Neural cell (in vitro differentiated cells): Measurements from ENCODE around the gene SLC9A5. TPM values are rescaled to one million over a fixed set of nuclear protein-coding genes. Genes with fewer than 3 reads are reported as not detected.

Experiments
- H2AFZ ChIP-seq: fragments of 200-600, 300-800 bp; sonication (generic), shearing (Covaris generic); 2 replicates; pipeline ENCODE4 v1.6.0; 2014; ENCODE audit warnings: low read depth, mild to moderate bottlenecking, antibody characterized with exemption, low read length, moderate library complexity
- H3F3A ChIP-seq: fragments of 200-600 bp; shearing (Covaris generic); 2 replicates; pipeline ENCODE4 v1.6.1; 2016; ENCODE audit warnings: mild to moderate bottlenecking, moderate library complexity, mixed read lengths, antibody characterized with exemption, low read length; ENCODE audit not compliant: insufficient read depth, poor library complexity, severe bottlenecking
- H3K27ac ChIP-seq: fragments of 200-600, 300-800 bp; sonication (generic), shearing (Covaris generic); 2 replicates; pipeline ENCODE4 v1.5.1; 2014; ENCODE audit warnings: mild to moderate bottlenecking, low read length, moderate library complexity
- H3K27me3 ChIP-seq: fragments of 300-800, 200-600 bp; sonication (generic), shearing (Covaris generic); 2 replicates; pipeline ENCODE4 v1.6.0; 2014; ENCODE audit warnings: mild to moderate bottlenecking, low read depth, low read length, moderate library complexity; ENCODE audit not compliant: insufficient read depth
- H3K36me3 ChIP-seq: fragments of 300-800, 200-600 bp; sonication (generic), shearing (Covaris generic); 2 replicates; pipeline ENCODE4 v1.5.1; 2014; ENCODE audit warnings: mild to moderate bottlenecking, antibody characterized with exemption, low read length, moderate library complexity; ENCODE audit not compliant: insufficient read depth
- H3K4me2 ChIP-seq: fragments of 300-800, 200-600 bp; sonication (generic), shearing (Covaris generic); 2 replicates; pipeline ENCODE4 v1.6.0; 2014; ENCODE audit warnings: mild to moderate bottlenecking, low read length
- H3K4me3 ChIP-seq: fragments of 300-800, 200-600 bp; sonication (generic), shearing (Covaris generic); 2 replicates; pipeline ENCODE4 v1.5.1; 2014; ENCODE audit warnings: mild to moderate bottlenecking, low read length, moderate library complexity
- H3K79me2 ChIP-seq: fragments of 200-600 bp; shearing (Covaris generic); replicated peaks from 2 replicates; pipeline ENCODE4 v1.6.0; 2014; ENCODE audit warnings: mild to moderate bottlenecking, low read length, moderate library complexity; ENCODE audit not compliant: insufficient read depth
- H3K9ac ChIP-seq: fragments of 300-800, 200-600 bp; sonication (generic), shearing (Covaris generic); 2 replicates; pipeline ENCODE4 v1.6.1; 2016; ENCODE audit warnings: mild to moderate bottlenecking, low read length, mixed read lengths
- H3K9me2 ChIP-seq: fragments of 200-600 bp; shearing (Covaris generic); 2 replicates; pipeline ENCODE4 v1.6.1; 2016; ENCODE audit warnings: mild to moderate bottlenecking, low read length, mixed read lengths; ENCODE audit not compliant: insufficient read depth
- H3K9me3 ChIP-seq: fragments of 200-600, 300-800 bp; sonication (generic), shearing (Covaris generic); 2 replicates; pipeline ENCODE4 v1.6.1; 2016; ENCODE audit warnings: mild to moderate bottlenecking, mixed run types, low read length, moderate library complexity, mixed read lengths
- H4K20me1 ChIP-seq: fragments of 200-600 bp; shearing (Covaris generic); 2 replicates; pipeline ENCODE4 v1.6.1; 2016; ENCODE audit warnings: mild to moderate bottlenecking, mixed run types; ENCODE audit not compliant: insufficient read depth
- EP300 ChIP-seq: fragments of 450-650 bp; conservative IDR thresholded peaks from 2 replicates; pipeline ENCODE4 v1.6.1; 2014; ENCODE audit warnings: antibody characterized with exemption, mild to moderate bottlenecking, moderate library complexity; ENCODE audit not compliant: poor library complexity, severe bottlenecking
- EZH2 ChIP-seq: fragments of 200-600, 300-800 bp; shearing (Covaris generic), sonication (generic); IDR thresholded peaks from 2 replicates; pipeline ENCODE4 v1.6.1; 2014; ENCODE audit warnings: antibody characterized with exemption, low read length, borderline replicate concordance, mild to moderate bottlenecking; ENCODE audit not compliant: insufficient read depth, poor library complexity, severe bottlenecking
- MXI1 ChIP-seq: fragments of 450-650 bp; conservative IDR thresholded peaks from 2 replicates; pipeline ENCODE4 v1.6.1; 2014; ENCODE audit warnings: antibody characterized with exemption, mild to moderate bottlenecking; ENCODE audit not compliant: poor library complexity, severe bottlenecking
- POLR2AphosphoS5 ChIP-seq: IDR thresholded peaks from 2 replicates; pipeline ENCODE4 v1.6.1; 2012
- RAD21 ChIP-seq: fragments of 450-650 bp; conservative IDR thresholded peaks from 2 replicates; pipeline ENCODE4 v1.6.1; 2014; ENCODE audit warnings: antibody characterized with exemption, mild to moderate bottlenecking, moderate library complexity
- SMC3 ChIP-seq: fragments of 450-650 bp; conservative IDR thresholded peaks from 2 replicates; pipeline ENCODE4 v1.6.1; 2014; ENCODE audit warnings: antibody characterized with exemption, mild to moderate bottlenecking, moderate library complexity; ENCODE audit not compliant: poor library complexity
- TAF1 ChIP-seq: IDR thresholded peaks from 2 replicates; pipeline ENCODE4 v1.6.1; 2012; ENCODE audit warnings: low read depth
- polyA plus RNA-seq: library from polyadenylated mRNA; depleted of rRNA; stranded (reverse); fragments of >200 nt; gene quantifications from 2 replicates; pipeline ENCODE4 v1.2.3, GENCODE V29; 2014
- TF ChIP-seq, protein P1 (sequence below): fragments of 450-650 bp; IDR thresholded peaks from 2 replicates; pipeline ENCODE4 v1.5.1; 2014; ENCODE audit warnings: antibody characterized with exemption, mild to moderate bottlenecking, moderate library complexity; ENCODE audit not compliant: poor library complexity, severe bottlenecking
- TF ChIP-seq, protein P2 (sequence below): IDR thresholded peaks from 2 replicates; pipeline ENCODE4 v1.6.1; 2012; ENCODE audit warnings: borderline replicate concordance

SLC9A5 gene
- polyA plus RNA-seq, 1 donor from 2014 or later: 1.8 TPM

DNA sequence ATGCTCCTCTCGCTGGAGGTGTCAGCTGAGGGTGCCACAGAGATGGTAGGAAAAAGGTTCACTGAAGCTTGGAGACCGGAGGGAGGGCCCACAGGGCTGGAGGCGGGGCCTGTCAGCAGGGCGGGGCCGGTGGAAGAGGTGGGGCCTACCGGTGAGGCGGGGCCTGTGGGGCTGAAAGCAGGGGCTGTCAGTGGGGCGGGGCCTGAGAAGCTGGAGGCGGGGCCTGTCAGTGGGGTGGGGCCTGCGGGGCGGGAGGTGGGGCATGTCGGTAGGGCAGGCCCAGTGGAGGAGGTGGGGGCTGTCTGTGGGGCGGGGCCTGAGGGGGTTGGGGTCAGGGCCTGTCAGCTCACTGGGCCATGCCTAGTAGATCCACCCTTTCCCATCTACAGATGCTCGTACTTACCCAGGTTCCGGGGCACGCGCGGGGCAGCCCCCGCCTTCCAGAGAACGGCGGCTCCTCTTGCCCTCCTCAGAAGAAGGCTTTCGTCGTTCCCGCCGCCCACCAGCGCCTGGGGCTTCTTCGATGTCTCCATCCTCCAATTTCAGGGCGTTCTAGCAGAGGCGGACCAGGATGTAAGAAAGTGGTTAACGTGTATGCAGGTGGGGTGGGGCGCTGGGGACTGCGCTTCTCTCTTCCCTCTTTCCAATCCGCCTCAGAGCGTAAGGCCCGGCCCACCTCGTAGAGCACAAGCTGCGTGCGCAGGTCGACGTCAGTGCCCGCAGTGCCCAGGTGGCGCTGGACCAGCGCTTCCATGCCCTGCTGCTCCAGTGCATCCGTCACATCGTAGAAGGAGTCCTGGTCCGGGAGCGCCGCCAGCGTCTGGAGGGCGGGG is 12.0 kb upstream of the SLC9A5 start:
- Histone ChIP-seq H3K27me3 (no peaks in the 10 kb centered on the region), H3K9me3 (no peaks in the 10 kb centered on the region), H3K9me2 (no peaks in the 10 kb centered on the region), H3K36me3 (no peaks in the 10 kb centered on the region), H3K79me2 (no peaks in the 10 kb centered on the region), H3F3A (no peaks in the 10 kb centered on the region), H3K9ac (no peak overlapping the region), H3K27ac (no peak overlapping the region), H3K4me2 (no peak overlapping the region), H4K20me1 (no peaks in the 10 kb centered on the region), H2AFZ (no peak overlapping the region), H3K4me3 (peak overlapping the region; percentile 38)
- TF ChIP-seq MXI1 (no peak), RAD21 (no peak), SMC3 (no peak), POLR2AphosphoS5 (no peak), EP300 (no peak), TAF1 (no peak), EZH2 (no peak)
- TF ChIP-seq, protein P1, sequence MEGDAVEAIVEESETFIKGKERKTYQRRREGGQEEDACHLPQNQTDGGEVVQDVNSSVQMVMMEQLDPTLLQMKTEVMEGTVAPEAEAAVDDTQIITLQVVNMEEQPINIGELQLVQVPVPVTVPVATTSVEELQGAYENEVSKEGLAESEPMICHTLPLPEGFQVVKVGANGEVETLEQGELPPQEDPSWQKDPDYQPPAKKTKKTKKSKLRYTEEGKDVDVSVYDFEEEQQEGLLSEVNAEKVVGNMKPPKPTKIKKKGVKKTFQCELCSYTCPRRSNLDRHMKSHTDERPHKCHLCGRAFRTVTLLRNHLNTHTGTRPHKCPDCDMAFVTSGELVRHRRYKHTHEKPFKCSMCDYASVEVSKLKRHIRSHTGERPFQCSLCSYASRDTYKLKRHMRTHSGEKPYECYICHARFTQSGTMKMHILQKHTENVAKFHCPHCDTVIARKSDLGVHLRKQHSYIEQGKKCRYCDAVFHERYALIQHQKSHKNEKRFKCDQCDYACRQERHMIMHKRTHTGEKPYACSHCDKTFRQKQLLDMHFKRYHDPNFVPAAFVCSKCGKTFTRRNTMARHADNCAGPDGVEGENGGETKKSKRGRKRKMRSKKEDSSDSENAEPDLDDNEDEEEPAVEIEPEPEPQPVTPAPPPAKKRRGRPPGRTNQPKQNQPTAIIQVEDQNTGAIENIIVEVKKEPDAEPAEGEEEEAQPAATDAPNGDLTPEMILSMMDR: no peak
- TF ChIP-seq, protein P2, sequence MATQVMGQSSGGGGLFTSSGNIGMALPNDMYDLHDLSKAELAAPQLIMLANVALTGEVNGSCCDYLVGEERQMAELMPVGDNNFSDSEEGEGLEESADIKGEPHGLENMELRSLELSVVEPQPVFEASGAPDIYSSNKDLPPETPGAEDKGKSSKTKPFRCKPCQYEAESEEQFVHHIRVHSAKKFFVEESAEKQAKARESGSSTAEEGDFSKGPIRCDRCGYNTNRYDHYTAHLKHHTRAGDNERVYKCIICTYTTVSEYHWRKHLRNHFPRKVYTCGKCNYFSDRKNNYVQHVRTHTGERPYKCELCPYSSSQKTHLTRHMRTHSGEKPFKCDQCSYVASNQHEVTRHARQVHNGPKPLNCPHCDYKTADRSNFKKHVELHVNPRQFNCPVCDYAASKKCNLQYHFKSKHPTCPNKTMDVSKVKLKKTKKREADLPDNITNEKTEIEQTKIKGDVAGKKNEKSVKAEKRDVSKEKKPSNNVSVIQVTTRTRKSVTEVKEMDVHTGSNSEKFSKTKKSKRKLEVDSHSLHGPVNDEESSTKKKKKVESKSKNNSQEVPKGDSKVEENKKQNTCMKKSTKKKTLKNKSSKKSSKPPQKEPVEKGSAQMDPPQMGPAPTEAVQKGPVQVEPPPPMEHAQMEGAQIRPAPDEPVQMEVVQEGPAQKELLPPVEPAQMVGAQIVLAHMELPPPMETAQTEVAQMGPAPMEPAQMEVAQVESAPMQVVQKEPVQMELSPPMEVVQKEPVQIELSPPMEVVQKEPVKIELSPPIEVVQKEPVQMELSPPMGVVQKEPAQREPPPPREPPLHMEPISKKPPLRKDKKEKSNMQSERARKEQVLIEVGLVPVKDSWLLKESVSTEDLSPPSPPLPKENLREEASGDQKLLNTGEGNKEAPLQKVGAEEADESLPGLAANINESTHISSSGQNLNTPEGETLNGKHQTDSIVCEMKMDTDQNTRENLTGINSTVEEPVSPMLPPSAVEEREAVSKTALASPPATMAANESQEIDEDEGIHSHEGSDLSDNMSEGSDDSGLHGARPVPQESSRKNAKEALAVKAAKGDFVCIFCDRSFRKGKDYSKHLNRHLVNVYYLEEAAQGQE: no peak

DNA sequence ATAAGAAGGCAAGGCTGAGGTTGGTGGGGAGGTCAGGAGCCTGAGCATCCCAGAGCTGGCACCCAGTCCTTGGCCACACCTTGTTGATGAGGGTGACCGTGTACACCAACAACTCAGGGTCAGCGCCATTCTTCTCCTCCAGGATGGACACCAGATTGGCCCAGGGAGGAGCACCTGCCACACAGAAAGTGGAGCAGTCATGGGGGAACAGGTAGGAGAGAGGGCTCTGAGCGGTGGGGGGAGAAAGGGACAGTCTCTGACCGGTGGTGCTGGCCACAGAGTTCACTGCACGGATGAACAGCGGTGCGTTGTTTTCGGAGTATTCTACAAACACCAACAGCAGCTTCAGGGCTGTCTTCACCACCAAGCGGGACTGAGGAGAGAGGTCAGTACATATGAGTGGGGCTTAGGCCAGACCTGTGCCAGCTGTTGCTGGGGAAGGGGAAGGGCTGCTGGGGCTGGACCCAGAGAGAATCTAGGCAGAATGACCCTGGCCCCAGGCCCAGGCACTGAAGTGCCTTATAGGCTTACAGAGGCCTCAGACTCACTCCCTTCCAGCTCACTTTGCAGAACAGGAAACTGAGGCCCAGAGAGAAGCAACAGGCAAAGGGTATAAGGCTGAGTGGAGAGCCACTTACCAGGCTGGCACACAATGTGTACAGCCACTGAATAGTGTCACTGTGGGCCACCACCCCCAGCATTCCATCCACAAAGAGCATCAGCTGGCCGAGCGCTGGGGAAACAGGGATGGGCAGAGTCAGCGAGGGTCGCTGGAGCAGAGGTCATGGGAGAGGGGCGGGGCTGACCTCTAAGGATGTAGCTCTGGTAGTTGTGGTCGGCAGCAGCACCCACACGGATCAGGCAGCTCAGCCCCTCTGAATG is 11.1 kb upstream of the SLC9A5 start:
- TF ChIP-seq SMC3 (no peak), RAD21 (no peak), EZH2 (no peak), POLR2AphosphoS5 (no peak), MXI1 (no peak), TAF1 (no peak)
- TF ChIP-seq, protein P1: no peak
- Histone ChIP-seq H3K79me2 (no peaks in the 10 kb centered on the region), H3K36me3 (no peaks in the 10 kb centered on the region), H3K9ac (no peak overlapping the region), H3F3A (no peaks in the 10 kb centered on the region), H4K20me1 (no peaks in the 10 kb centered on the region), H2AFZ (no peak overlapping the region), H3K4me2 (no peak overlapping the region), H3K4me3 (no peak overlapping the region), H3K27ac (no peak overlapping the region), H3K27me3 (no peaks in the 10 kb centered on the region), H3K9me2 (no peaks in the 10 kb centered on the region), H3K9me3 (no peaks in the 10 kb centered on the region)
